A549 (cell line): ENCODE data around the gene LIMK2. TPM values are rescaled to one million over a fixed set of nuclear protein-coding genes. Genes with fewer than 3 reads are reported as not detected.

Source experiments
- ATAC-seq, 2 experiments: fragments of 200-7000 bp in 1 of 2; fragments of >200 bp in 1 of 2; cut with Nextera tagmentation in 1 of 2; cut with Tn5 transposase in 1 of 2; 3 replicates each; pipeline versions ENCODE4 v1.8.0 to v1.9.1; 2018 to 2020; ENCODE audit warnings: mild to moderate bottlenecking in 1 of 2, moderate library complexity in 1 of 2
- CTCF ChIA-PET: fragments of 300-600 bp; sonication (Branson Sonifier 250); formaldehyde crosslinking; extraction: SDS; loops from one replicate; lab custom pipeline; 2021; ENCODE audit warnings: antibody characterized with exemption, inconsistent platforms; lab: Yijun Ruan, JAX
- POLR2A ChIA-PET: fragments of 350-600 bp; formaldehyde crosslinking; extraction: SDS; loops from one replicate; lab custom pipeline; 2021; ENCODE audit warnings: antibody characterized with exemption, inconsistent platforms; lab: Yijun Ruan, JAX
- DNase-seq, 2 experiments: peaks; one replicate each; pipeline versions ENCODE4 v3.0.0 to v3.0.0-alpha.2; 2011 to 2016; ENCODE audit warnings: low read depth in 1 of 2, low spot score in 1 of 2
- FAIRE-seq: peaks from 2 replicates; lab custom pipeline; 2011; peaks lifted over from hg19 to GRCh38; lab: Jason Lieb, UNC
- H3K27ac ChIP-seq, 2 experiments: fragments of >200 bp; sonication (Bioruptor Twin); formaldehyde crosslinking; 3 replicates each; pipeline ENCODE4 v1.5.1; 2016 to 2017
- H3K4me1 ChIP-seq: fragments of >200 bp; sonication (Bioruptor Twin); formaldehyde crosslinking; 3 replicates; pipeline ENCODE4 v1.6.1; 2016
- H3K4me2 ChIP-seq: fragments of >200 bp; sonication (Bioruptor Twin); formaldehyde crosslinking; 3 replicates; pipeline ENCODE4 v1.6.1; 2016
- H3K4me3 ChIP-seq: fragments of >200 bp; sonication (Bioruptor Twin); formaldehyde crosslinking; 3 replicates; pipeline ENCODE4 v1.5.1; 2016
- H3K9me3 ChIP-seq: fragments of >200 bp; sonication (Bioruptor Twin); formaldehyde crosslinking; 3 replicates; pipeline ENCODE4 v1.6.1; 2016
- BHLHE40 ChIP-seq: IDR thresholded peaks from 2 replicates; pipeline ENCODE4 v1.6.1; 2012; ENCODE audit warnings: low read depth, low read length, inconsistent platforms
- CHD2 ChIP-seq: fragments of 150-350 bp; IDR thresholded peaks from 2 replicates; pipeline ENCODE4 v1.6.1; 2014; ENCODE audit warnings: low read length; ENCODE audit not compliant: partially characterized antibody
- FOSL2 ChIP-seq, 2 experiments: fragments of 450-650 bp in 1 of 2; fragments of >200 bp in 1 of 2; sonication (Bioruptor Twin) in 1 of 2; formaldehyde crosslinking; IDR thresholded peaks; 2 replicates each; pipeline versions ENCODE4 v1.5.0 to v1.6.1; 2016 to 2020; ENCODE audit warnings: mild to moderate bottlenecking in 1 of 2, moderate library complexity in 1 of 2
- FOXS1 ChIP-seq: fragments of 250-450 bp; sonication (Bioruptor Pico); IDR thresholded peaks from 2 replicates; pipeline ENCODE4 v1.5.0; 2020; ENCODE audit warnings: mild to moderate bottlenecking, moderate library complexity
- HOXA7 ChIP-seq: fragments of 250-450 bp; sonication (Bioruptor Pico); IDR thresholded peaks from 2 replicates; pipeline ENCODE4 v1.5.0; 2020; ENCODE audit warnings: mild to moderate bottlenecking, moderate library complexity
- HOXB13 ChIP-seq: fragments of 250-450 bp; sonication (Bioruptor Pico); IDR thresholded peaks from 2 replicates; pipeline ENCODE4 v1.5.0; 2020; ENCODE audit warnings: low read depth, mild to moderate bottlenecking, moderate library complexity
- JUN ChIP-seq, 2 experiments: fragments of >200 bp; sonication (Bioruptor Twin); formaldehyde crosslinking; IDR thresholded peaks; 2 replicates in 1 of 2; 3 replicates in 1 of 2; pipeline ENCODE4 v1.6.1; 2016 to 2017
- MAZ ChIP-seq: fragments of 150-350 bp; IDR thresholded peaks from 2 replicates; pipeline ENCODE4 v1.6.1; 2014; ENCODE audit warnings: antibody characterized with exemption, low read depth, low read length, borderline replicate concordance
- MYC ChIP-seq: IDR thresholded peaks from 2 replicates; pipeline ENCODE4 v1.6.1; 2012; ENCODE audit warnings: mild to moderate bottlenecking, inconsistent platforms, low read length, improper control_type of control experiment, borderline replicate concordance
- POLR2AphosphoS2 ChIP-seq: conservative IDR thresholded peaks from 2 replicates; pipeline ENCODE4 v1.6.1; 2012; ENCODE audit warnings: low read length, improper control_type of control experiment, inconsistent platforms
- SREBF2 ChIP-seq: fragments of 450-650 bp; IDR thresholded peaks from 2 replicates; pipeline ENCODE4 v1.6.1; 2014; ENCODE audit warnings: mild to moderate bottlenecking, moderate library complexity
- ZC3H11A ChIP-seq: fragments of 450-650 bp; IDR thresholded peaks from 2 replicates; pipeline ENCODE4 v1.6.1; 2014; ENCODE audit warnings: antibody characterized with exemption, mild to moderate bottlenecking
- ZFP36 ChIP-seq: fragments of 450-650 bp; IDR thresholded peaks from 2 replicates; pipeline ENCODE4 v1.6.1; 2014; ENCODE audit warnings: borderline replicate concordance; ENCODE audit not compliant: partially characterized antibody
- WGBS: methylation state at CpG from one replicate; pipeline ENCODE4 v1.1.6; 2017; ENCODE audit errors: missing lambda C conversion rate; 5-methylcytosine and 5-hydroxymethylcytosine counted together
- polyA plus RNA-seq, 4 experiments: library from polyadenylated mRNA; depleted of rRNA in 3 of 4; stranded (reverse); fragments of >200 nt; fragmentation: RNase III in 1 of 4; extraction: RNeasy Plus Mini Kit Qiagen cat#74134 plus additional on column Dnase treatment in 1 of 4; gene quantifications; 2 replicates in 3 of 4; 3 replicates in 1 of 4; pipeline ENCODE4 v1.2.3, GENCODE V29; 2011 to 2017
- TF ChIP-seq, protein P1 (sequence below): fragments of >200 bp; sonication (Bioruptor Twin); formaldehyde crosslinking; IDR thresholded peaks from 3 replicates; pipeline ENCODE4 v1.5.1; 2016
- TF ChIP-seq, protein P2 (sequence below): fragments of 250-450 bp; sonication (Bioruptor Pico); IDR thresholded peaks from 2 replicates; pipeline ENCODE4 v1.5.0; 2020; ENCODE audit warnings: low read depth, mild to moderate bottlenecking, moderate library complexity
- TF ChIP-seq, protein P3 (sequence below): fragments of 450-650 bp; IDR thresholded peaks from 2 replicates; pipeline ENCODE4 v1.6.1; 2014; ENCODE audit warnings: antibody characterized with exemption
- TF ChIP-seq, protein P4 (sequence below): fragments of 200-600 bp; sonication (generic); IDR thresholded peaks from 2 replicates; pipeline ENCODE4 v1.6.1; 2016; ENCODE audit warnings: antibody characterized with exemption, mild to moderate bottlenecking, moderate library complexity

The LIMK2 gene
- polyA plus RNA-seq, 2 of the 4 experiments (the other 2 are of a cell fraction) = 3.1 to 6.9 TPM

DNA sequence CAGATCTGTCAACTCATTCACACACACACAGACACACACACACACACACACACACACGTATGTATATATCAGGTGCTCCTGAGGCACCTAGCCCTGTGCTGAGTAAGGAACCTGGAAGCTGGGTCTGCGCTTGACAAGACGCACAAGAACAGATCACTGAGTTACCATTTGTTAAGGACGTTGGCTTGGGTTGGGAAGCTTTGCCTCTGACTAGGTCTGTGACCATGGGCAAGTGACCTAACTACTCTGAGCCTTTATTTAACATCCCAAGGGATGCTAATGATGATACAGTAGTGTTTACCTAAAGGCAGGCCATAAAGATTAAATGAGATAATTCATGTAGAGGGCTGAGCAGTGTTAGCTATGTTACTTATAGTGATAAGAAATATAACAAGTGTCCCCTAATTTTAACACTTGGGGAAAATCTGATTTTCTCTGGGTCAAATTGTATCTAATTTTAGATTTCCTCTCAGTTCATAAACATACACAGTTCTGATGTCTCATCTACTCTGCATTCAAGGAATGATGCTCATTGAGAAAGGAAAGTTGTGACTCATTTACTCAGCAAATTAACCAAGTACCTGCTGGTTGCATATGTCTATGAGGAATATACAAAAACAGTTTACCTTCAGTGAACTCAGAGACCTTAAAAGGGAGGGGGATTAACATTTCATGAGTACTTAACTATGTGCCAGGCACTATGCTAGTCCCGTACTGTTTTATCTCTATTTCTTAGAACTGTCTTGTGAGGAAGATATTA, 38.5 kb upstream of the LIMK2 start:
- POLR2A ChIA-PET = no interaction called here
- Histone ChIP-seq H3K9me3 (no peaks in the 10 kb centered on the region), H3K4me1 (peaks cover 23% of the 10 kb centered on the region), H3K4me3 (no peak overlapping the region), H3K27ac (no peak overlapping the region), H3K4me2 (peak overlapping the region; percentile 40)
- CTCF ChIA-PET = interaction anchor here (0.5 to 1.3 kb wide), 4 partner anchors 20 to 405 kb away, joined by 3 read pairs; no protein-coding TSS in a partner anchor
- TF ChIP-seq, protein P1, sequence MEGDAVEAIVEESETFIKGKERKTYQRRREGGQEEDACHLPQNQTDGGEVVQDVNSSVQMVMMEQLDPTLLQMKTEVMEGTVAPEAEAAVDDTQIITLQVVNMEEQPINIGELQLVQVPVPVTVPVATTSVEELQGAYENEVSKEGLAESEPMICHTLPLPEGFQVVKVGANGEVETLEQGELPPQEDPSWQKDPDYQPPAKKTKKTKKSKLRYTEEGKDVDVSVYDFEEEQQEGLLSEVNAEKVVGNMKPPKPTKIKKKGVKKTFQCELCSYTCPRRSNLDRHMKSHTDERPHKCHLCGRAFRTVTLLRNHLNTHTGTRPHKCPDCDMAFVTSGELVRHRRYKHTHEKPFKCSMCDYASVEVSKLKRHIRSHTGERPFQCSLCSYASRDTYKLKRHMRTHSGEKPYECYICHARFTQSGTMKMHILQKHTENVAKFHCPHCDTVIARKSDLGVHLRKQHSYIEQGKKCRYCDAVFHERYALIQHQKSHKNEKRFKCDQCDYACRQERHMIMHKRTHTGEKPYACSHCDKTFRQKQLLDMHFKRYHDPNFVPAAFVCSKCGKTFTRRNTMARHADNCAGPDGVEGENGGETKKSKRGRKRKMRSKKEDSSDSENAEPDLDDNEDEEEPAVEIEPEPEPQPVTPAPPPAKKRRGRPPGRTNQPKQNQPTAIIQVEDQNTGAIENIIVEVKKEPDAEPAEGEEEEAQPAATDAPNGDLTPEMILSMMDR = no peak
- TF ChIP-seq FOSL2 (IDR thresholded peaks at IDR 0.05) (no peak), FOSL2 (CRISPR knock-in tag; IDR thresholded peaks at IDR 0.05) (peak; percentile 76)
- ATAC-seq (peak; percentile 54 to 62; a peak in 5 of 6 replicates), DNase-seq (peak; percentile 16 to 32), FAIRE-seq (no peak)
- 38% methylated on average over 3 of the region's 5 CpGs for WGBS

DNA sequence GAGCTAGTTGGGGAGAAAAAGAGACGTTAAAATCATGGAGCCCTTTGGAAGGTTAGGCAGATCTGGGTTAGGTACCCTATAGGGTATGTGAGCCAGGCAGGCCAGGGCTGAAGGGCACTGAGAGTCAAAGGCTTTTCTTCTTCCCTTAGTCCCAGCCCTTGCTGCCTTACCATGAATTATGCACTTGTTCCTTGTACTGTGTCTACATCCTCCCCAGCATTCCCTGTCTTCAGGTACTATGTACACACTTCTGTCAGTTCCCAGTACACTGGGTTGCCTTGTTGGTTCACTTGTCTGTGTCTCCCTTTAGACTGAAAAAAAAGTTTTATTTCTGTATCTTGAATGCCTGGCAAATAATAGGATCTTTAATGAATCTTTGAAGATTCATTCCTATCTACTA, 35.2 kb upstream of the LIMK2 start:
- H3K4me1 ChIP-seq = peaks cover 38% of the 10 kb centered on the region
- ChIA-PET POLR2A (no interaction called here), CTCF (interaction anchor here (1.2 to 4.3 kb wide), 3 partner anchors 11 to 35 kb away, joined by 3 to 15 read pairs (median 3); partner anchors contain the start of genes LIMK2 and RNF185)
- WGBS = 88% methylated on average over 1 of the region's 1 CpG
- H3K4me3 ChIP-seq = no peak overlapping the region
- no peak for FAIRE-seq
- peak overlapping the region in 1 of 2 experiments; percentile 52; a peak in 2 of 6 replicates for H3K27ac ChIP-seq
- H3K9me3 ChIP-seq = no peaks in the 10 kb centered on the region
- ATAC-seq = no peak
- H3K4me2 ChIP-seq = no peak overlapping the region
- TF ChIP-seq HOXB13 (CRISPR knock-in tag) = no peak
- TF ChIP-seq MYC = no peak
- no peak for TF ChIP-seq SREBF2
- TF ChIP-seq HOXA7 = no peak
- no peak for TF ChIP-seq ZFP36
- no peak for TF ChIP-seq ZC3H11A
- no peak for TF ChIP-seq MAZ
- TF ChIP-seq, protein P2, sequence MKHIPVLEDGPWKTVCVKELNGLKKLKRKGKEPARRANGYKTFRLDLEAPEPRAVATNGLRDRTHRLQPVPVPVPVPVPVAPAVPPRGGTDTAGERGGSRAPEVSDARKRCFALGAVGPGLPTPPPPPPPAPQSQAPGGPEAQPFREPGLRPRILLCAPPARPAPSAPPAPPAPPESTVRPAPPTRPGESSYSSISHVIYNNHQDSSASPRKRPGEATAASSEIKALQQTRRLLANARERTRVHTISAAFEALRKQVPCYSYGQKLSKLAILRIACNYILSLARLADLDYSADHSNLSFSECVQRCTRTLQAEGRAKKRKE (CRISPR knock-in tag) = no peak
- no peak for TF ChIP-seq JUN (IDR thresholded peaks at IDR 0.05)
- TF ChIP-seq, protein P3, sequence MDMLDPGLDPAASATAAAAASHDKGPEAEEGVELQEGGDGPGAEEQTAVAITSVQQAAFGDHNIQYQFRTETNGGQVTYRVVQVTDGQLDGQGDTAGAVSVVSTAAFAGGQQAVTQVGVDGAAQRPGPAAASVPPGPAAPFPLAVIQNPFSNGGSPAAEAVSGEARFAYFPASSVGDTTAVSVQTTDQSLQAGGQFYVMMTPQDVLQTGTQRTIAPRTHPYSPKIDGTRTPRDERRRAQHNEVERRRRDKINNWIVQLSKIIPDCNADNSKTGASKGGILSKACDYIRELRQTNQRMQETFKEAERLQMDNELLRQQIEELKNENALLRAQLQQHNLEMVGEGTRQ = no peak
- TF ChIP-seq, all 56 proteins: peak for 0
- no peak for DNase-seq

DNA sequence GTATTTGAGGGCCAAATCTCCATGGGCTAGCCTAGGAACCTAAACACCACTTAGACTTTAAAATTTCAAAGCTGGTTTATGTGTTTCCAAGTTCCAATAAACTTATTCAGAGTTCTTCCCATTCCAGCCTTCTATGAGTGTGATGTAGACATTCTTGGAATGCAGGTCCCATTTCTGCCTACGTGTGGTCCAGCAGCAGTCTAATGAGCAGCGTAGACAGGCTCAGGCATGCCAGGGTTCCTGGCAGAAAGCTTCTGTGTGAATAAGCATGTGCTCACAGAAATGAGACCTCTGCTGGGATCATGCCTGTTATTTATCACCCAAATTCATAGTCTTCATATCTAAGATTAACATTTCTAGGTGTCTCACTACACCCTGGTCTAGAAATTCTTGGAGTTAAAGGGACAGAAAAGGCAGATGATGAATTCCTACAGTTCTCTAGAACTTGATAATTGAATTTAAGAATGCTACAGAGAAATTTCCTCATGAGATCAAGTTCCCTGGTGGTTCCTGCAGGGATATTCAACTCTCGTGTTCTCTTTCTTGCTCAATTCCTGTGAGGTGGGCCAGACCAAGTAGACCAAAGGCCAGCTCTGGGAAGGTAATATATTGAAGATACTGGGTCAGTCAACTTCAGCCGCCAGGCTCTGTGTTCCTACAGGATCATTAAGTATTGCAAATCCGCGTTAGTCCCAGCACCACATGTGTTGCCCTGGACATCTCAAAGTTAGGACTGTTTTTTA, 34.5 kb upstream of the LIMK2 start:
- TF ChIP-seq CHD2 (no peak), BHLHE40 (no peak), POLR2AphosphoS2 (no peak), FOXS1 (no peak)
- TF ChIP-seq, protein P4, sequence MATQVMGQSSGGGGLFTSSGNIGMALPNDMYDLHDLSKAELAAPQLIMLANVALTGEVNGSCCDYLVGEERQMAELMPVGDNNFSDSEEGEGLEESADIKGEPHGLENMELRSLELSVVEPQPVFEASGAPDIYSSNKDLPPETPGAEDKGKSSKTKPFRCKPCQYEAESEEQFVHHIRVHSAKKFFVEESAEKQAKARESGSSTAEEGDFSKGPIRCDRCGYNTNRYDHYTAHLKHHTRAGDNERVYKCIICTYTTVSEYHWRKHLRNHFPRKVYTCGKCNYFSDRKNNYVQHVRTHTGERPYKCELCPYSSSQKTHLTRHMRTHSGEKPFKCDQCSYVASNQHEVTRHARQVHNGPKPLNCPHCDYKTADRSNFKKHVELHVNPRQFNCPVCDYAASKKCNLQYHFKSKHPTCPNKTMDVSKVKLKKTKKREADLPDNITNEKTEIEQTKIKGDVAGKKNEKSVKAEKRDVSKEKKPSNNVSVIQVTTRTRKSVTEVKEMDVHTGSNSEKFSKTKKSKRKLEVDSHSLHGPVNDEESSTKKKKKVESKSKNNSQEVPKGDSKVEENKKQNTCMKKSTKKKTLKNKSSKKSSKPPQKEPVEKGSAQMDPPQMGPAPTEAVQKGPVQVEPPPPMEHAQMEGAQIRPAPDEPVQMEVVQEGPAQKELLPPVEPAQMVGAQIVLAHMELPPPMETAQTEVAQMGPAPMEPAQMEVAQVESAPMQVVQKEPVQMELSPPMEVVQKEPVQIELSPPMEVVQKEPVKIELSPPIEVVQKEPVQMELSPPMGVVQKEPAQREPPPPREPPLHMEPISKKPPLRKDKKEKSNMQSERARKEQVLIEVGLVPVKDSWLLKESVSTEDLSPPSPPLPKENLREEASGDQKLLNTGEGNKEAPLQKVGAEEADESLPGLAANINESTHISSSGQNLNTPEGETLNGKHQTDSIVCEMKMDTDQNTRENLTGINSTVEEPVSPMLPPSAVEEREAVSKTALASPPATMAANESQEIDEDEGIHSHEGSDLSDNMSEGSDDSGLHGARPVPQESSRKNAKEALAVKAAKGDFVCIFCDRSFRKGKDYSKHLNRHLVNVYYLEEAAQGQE = no peak
- Histone ChIP-seq H3K4me1 (peaks cover 38% of the 10 kb centered on the region), H3K9me3 (no peaks in the 10 kb centered on the region), H3K27ac (peak overlapping the region; percentile 22 to 52; a peak in 2 of 6 replicates), H3K4me2 (no peak overlapping the region), H3K4me3 (no peak overlapping the region)
- DNase-seq (peak in 1 of 2 experiments; percentile 25), FAIRE-seq (no peak), ATAC-seq (peak in 1 of 2 experiments; percentile 60; a peak in 3 of 6 replicates)
- CTCF ChIA-PET = interaction anchor here (1.2 to 4.3 kb wide), 3 partner anchors 10 to 35 kb away, joined by 3 to 15 read pairs (median 3); partner anchors contain the start of genes LIMK2 and RNF185
- 79% methylated on average over 6 of the region's 6 CpGs for WGBS
- POLR2A ChIA-PET = no interaction called here
